ENCODE data around the gene MGLL. TPM values are rescaled to one million over a fixed set of nuclear protein-coding genes. Genes with fewer than 3 reads are reported as not detected.

The MGLL gene
- total RNA-seq, 4 donors from 2014 or later, result 26.5 to 50.2 (median 43.8) TPM

GRCh38 chr3:127856801-127857200 lies 34.5 kb upstream of the MGLL start:
- TF ChIP-seq CTCF (IDR thresholded peaks at IDR 0.05 in 4 of 5, conservative IDR thresholded peaks at IDR 0.05 in 1 of 5), result no peak
- TF ChIP-seq POLR2A (IDR thresholded peaks at IDR 0.05), result no peak
- Histone ChIP-seq H3K36me3 (no peaks in the 10 kb centered on the region), H3K9me3 (no peaks in the 10 kb centered on the region), H3K4me1 (no peaks in the 10 kb centered on the region), H3K27me3 (no peaks in the 10 kb centered on the region), H3K4me3 (no peak overlapping the region), H3K27ac (no peak overlapping the region)
- ATAC-seq, result no peak
- intact Hi-C loops (cut with DNase I; ENCODE audit: low total_unique reads), result no loop called here
- in situ Hi-C loops (cut with MboI; ENCODE audit: low sequenced_read_pairs in 4 of 4), result no loop called here
- no peak for DNase-seq

GRCh38 chr3:127855246-127855645 lies 32.9 kb upstream of the MGLL start:
- Histone ChIP-seq H3K4me3 (no peak overlapping the region), H3K27me3 (no peaks in the 10 kb centered on the region), H3K36me3 (no peaks in the 10 kb centered on the region), H3K27ac (no peak overlapping the region), H3K4me1 (no peaks in the 10 kb centered on the region), H3K9me3 (no peaks in the 10 kb centered on the region)
- no peak for ATAC-seq
- DNase-seq, result no peak
- intact Hi-C loops (cut with DNase I; ENCODE audit: low total_unique reads), result no loop called here
- in situ Hi-C loops (cut with MboI; ENCODE audit: low sequenced_read_pairs in 4 of 4), result no loop called here
- TF ChIP-seq CTCF (IDR thresholded peaks at IDR 0.05 in 4 of 5, conservative IDR thresholded peaks at IDR 0.05 in 1 of 5), result no peak
- no peak for TF ChIP-seq POLR2A (IDR thresholded peaks at IDR 0.05)

- ATAC-seq (no peak), DNase-seq (no peak)
- in situ Hi-C loops (cut with MboI; ENCODE audit: low sequenced_read_pairs in 4 of 4) (no loop called here), intact Hi-C loops (cut with DNase I; ENCODE audit: low total_unique reads) (no loop called here)
- no peak overlapping the region for H3K4me3 ChIP-seq
- no peak for TF ChIP-seq CTCF (IDR thresholded peaks at IDR 0.05 in 4 of 5, conservative IDR thresholded peaks at IDR 0.05 in 1 of 5)
- TF ChIP-seq POLR2A (IDR thresholded peaks at IDR 0.05), result no peak
- no peak overlapping the region for H3K27ac ChIP-seq
- H3K36me3 ChIP-seq, result no peaks in the 10 kb centered on the region
- no peaks in the 10 kb centered on the region for H3K4me1 ChIP-seq
- H3K9me3 ChIP-seq, result no peaks in the 10 kb centered on the region
- no peaks in the 10 kb centered on the region for H3K27me3 ChIP-seq
These were observed 31.4 kb upstream of the MGLL start for GRCh38 chr3:127853681-127854080.

GRCh38 chr3:127851899-127852298 lies 29.6 kb upstream of the MGLL start:
- in situ Hi-C loops (cut with MboI; ENCODE audit: low sequenced_read_pairs in 4 of 4) (no loop called here), intact Hi-C loops (cut with DNase I; ENCODE audit: low total_unique reads) (no loop called here)
- DNase-seq (no peak), ATAC-seq (no peak)
- no peaks in the 10 kb centered on the region for H3K27me3 ChIP-seq
- no peaks in the 10 kb centered on the region for H3K36me3 ChIP-seq
- no peaks in the 10 kb centered on the region for H3K9me3 ChIP-seq
- H3K4me3 ChIP-seq, result no peak overlapping the region
- no peak for TF ChIP-seq POLR2A (IDR thresholded peaks at IDR 0.05)
- no peak for TF ChIP-seq CTCF (IDR thresholded peaks at IDR 0.05 in 4 of 5, conservative IDR thresholded peaks at IDR 0.05 in 1 of 5)
- no peaks in the 10 kb centered on the region for H3K4me1 ChIP-seq
- H3K27ac ChIP-seq, result no peak overlapping the region

GRCh38 chr3:127849368-127849767 lies 27.1 kb upstream of the MGLL start:
- Histone ChIP-seq H3K27ac (no peak overlapping the region), H3K27me3 (no peaks in the 10 kb centered on the region), H3K4me3 (no peak overlapping the region), H3K4me1 (no peaks in the 10 kb centered on the region), H3K36me3 (no peaks in the 10 kb centered on the region), H3K9me3 (no peaks in the 10 kb centered on the region)
- DNase-seq, result no peak
- no peak for ATAC-seq
- TF ChIP-seq CTCF (IDR thresholded peaks at IDR 0.05 in 4 of 5, conservative IDR thresholded peaks at IDR 0.05 in 1 of 5), result no peak
- TF ChIP-seq POLR2A (IDR thresholded peaks at IDR 0.05), result no peak
- in situ Hi-C loops (cut with MboI; ENCODE audit: low sequenced_read_pairs in 4 of 4), result loop anchor here in 1 of 4 donors (25.0 kb wide), 1 partner anchor 187 kb away; the partner anchor contains the start of gene ABTB1
- intact Hi-C loops (cut with DNase I; ENCODE audit: low total_unique reads), result no loop called here

Data from gastrocnemius medialis (tissue), 4 donors.